Panc1 (cell line): ENCODE measurements around the gene PLEKHG4. TPM values are rescaled to one million over a fixed set of nuclear protein-coding genes. Genes with fewer than 3 reads are reported as not detected.

ENCODE experiments used
- ATAC-seq: fragments of 200-7000 bp; cut with Tn5 transposase; 2 replicates; pipeline ENCODE4 v1.9.1; 2020; ENCODE audit warnings: mild to moderate bottlenecking, moderate library complexity
- BruUV-seq: library from RNA; stranded (reverse); fragments of 400-500 nt; replicated peaks from 2 replicates; lab custom pipeline; 2021; lab: Mats Ljungman, UMichigan
- CTCF ChIA-PET: fragments of 300-600 bp; sonication (Branson Sonifier 250); formaldehyde crosslinking; loops from one replicate; lab custom pipeline; 2022; ENCODE audit warnings: antibody characterized with exemption; lab: Charles Lee
- POLR2A ChIA-PET: fragments of 300-600 bp; sonication (Branson Sonifier 250); formaldehyde crosslinking; loops from one replicate; lab custom pipeline; 2022; ENCODE audit warnings: antibody characterized with exemption; lab: Charles Lee
- DNase-seq: peaks from one replicate; pipeline ENCODE4 v3.0.0-alpha.2; 2010; ENCODE audit warnings: low read depth, low spot score
- H3K27ac ChIP-seq: 2 replicates; pipeline ENCODE4 v1.5.1; 2011; ENCODE audit warnings: mild to moderate bottlenecking, low read length, inconsistent platforms
- H3K27me3 ChIP-seq: fragments of 200-500 bp; sonication (Bioruptor generic); 2 replicates; pipeline ENCODE4 v1.6.0; 2014; ENCODE audit warnings: low read length, inconsistent platforms; ENCODE audit not compliant: control insufficient read depth, insufficient read depth
- H3K36me3 ChIP-seq: fragments of 200-500 bp; sonication (Bioruptor generic); 2 replicates; pipeline ENCODE4 v1.5.1; 2014; ENCODE audit warnings: inconsistent platforms, mild to moderate bottlenecking, low read length, moderate library complexity; ENCODE audit not compliant: control insufficient read depth, insufficient read depth
- H3K4me1 ChIP-seq: 2 replicates; pipeline ENCODE4 v1.5.1; 2011; ENCODE audit warnings: inconsistent platforms, mild to moderate bottlenecking, low read length, moderate library complexity; ENCODE audit not compliant: control insufficient read depth, insufficient read depth
- H3K4me3 ChIP-seq, 2 experiments: 2 replicates each; pipeline ENCODE4 v1.5.1; 2011 to 2012; ENCODE audit warnings: low read depth in 2 of 2, low read length in 2 of 2, mild to moderate bottlenecking in 2 of 2, inconsistent platforms in 1 of 2, moderate library complexity in 1 of 2
- H3K9me3 ChIP-seq: fragments of 200-500 bp; sonication (Bioruptor generic); 2 replicates; pipeline ENCODE4 v1.5.1; 2014; ENCODE audit warnings: low read depth, mild to moderate bottlenecking, inconsistent platforms, low read length, moderate library complexity; ENCODE audit not compliant: control insufficient read depth, insufficient read depth
- CTCF ChIP-seq: fragments of 450-650 bp; IDR thresholded peaks from 2 replicates; pipeline ENCODE4 v1.5.1; 2017; ENCODE audit warnings: mild to moderate bottlenecking
- POLR2AphosphoS5 ChIP-seq: IDR thresholded peaks from 2 replicates; pipeline ENCODE4 v1.6.1; 2012; ENCODE audit warnings: mild to moderate bottlenecking, low read depth, low read length, moderate library complexity
- REST ChIP-seq, 2 experiments: IDR thresholded peaks; 2 replicates each; pipeline ENCODE4 v1.6.1; 2011 to 2012; ENCODE audit warnings: low read depth in 2 of 2, control low read depth in 1 of 2, low read length in 1 of 2, mild to moderate bottlenecking in 1 of 2, moderate library complexity in 1 of 2; ENCODE audit not compliant: insufficient read depth in 1 of 2
- SIN3A ChIP-seq: IDR thresholded peaks from 2 replicates; pipeline ENCODE4 v1.6.1; 2012; ENCODE audit warnings: low read depth, mild to moderate bottlenecking, low read length, moderate library complexity, borderline replicate concordance; ENCODE audit not compliant: insufficient read depth
- TCF7L2 ChIP-seq: IDR thresholded peaks from 2 replicates; pipeline ENCODE4 v1.6.1; 2011; ENCODE audit warnings: mild to moderate bottlenecking, low read depth, low read length, inconsistent platforms
- in situ Hi-C: cut with HindIII; loops from 2 replicates; pipeline ENCODE4 v1.10.0; 2016; ENCODE audit warnings: low sequenced_read_pairs, low pct_unique_long_range_greater_than_20kb
- intact Hi-C: fragments of 100-400 bp; cut with micrococcal nuclease; formaldehyde crosslinking; loops from one replicate; pipeline ENCODE4 v1.10.0; 2022; ENCODE audit not compliant: unreplicated experiment
- total RNA-seq: library from RNA; stranded (reverse); gene quantifications from one replicate; pipeline ENCODE4 v1.2.1, GENCODE V29; 2021; ENCODE audit not compliant: unreplicated experiment

PLEKHG4 gene
- total RNA-seq, 1 experiment from 2014 or later: 6.7 TPM

- in situ Hi-C loops: no loop called here
- intact Hi-C loops: no loop called here
Measured at GRCh38 chr16:67336116-67336515, 56.8 kb downstream of the PLEKHG4 start.

GRCh38 chr16:67336648-67337047 is 57.3 kb downstream of the PLEKHG4 start:
- Histone ChIP-seq H3K4me3 (no peak overlapping the region), H3K27me3 (no peaks in the 10 kb centered on the region), H3K4me1 (no peaks in the 10 kb centered on the region), H3K27ac (no peak overlapping the region), H3K36me3 (no peaks in the 10 kb centered on the region), H3K9me3 (no peaks in the 10 kb centered on the region)
- no peak for ATAC-seq
- intact Hi-C loops: no loop called here
- BruUV-seq: no TSS peak
- ChIA-PET CTCF (no interaction called here), POLR2A (no interaction called here)
- in situ Hi-C loops: no loop called here
- no peak for TF ChIP-seq SIN3A
- TF ChIP-seq CTCF: no peak
- TF ChIP-seq REST (IDR thresholded peaks at IDR 0.05; ENCODE audit: insufficient read depth in 1 of 2, low read depth in 2 of 2, low read length in 1 of 2): no peak
- TF ChIP-seq POLR2AphosphoS5: no peak
- TF ChIP-seq TCF7L2: no peak
- no peak for DNase-seq

More at GRCh38 chr16:67336116-67336515, 56.8 kb downstream of the PLEKHG4 start:
- H3K27me3 ChIP-seq: no peaks in the 10 kb centered on the region
- no TSS peak for BruUV-seq
- H3K9me3 ChIP-seq: no peaks in the 10 kb centered on the region
- TF ChIP-seq REST (IDR thresholded peaks at IDR 0.05; ENCODE audit: insufficient read depth in 1 of 2, low read depth in 2 of 2, low read length in 1 of 2) (no peak), TCF7L2 (no peak), CTCF (no peak), POLR2AphosphoS5 (no peak), SIN3A (no peak)
- no peak overlapping the region for H3K4me3 ChIP-seq
- ATAC-seq (no peak), DNase-seq (no peak)
- no peaks in the 10 kb centered on the region for H3K36me3 ChIP-seq
- CTCF ChIA-PET: no interaction called here
- POLR2A ChIA-PET: no interaction called here
- H3K4me1 ChIP-seq: no peaks in the 10 kb centered on the region
- no peak overlapping the region for H3K27ac ChIP-seq

Other genes with a start within 250 kb of the PLEKHG4 start
- gene PHAF1, start 169.6 kb upstream of the PLEKHG4 start, total RNA-seq: 15.7 TPM
- gene B3GNT9, start 128.5 kb upstream of the PLEKHG4 start, total RNA-seq: 11.5 TPM
- gene TRADD, start 119.6 kb upstream of the PLEKHG4 start, total RNA-seq: 18.5 TPM
- gene FBXL8, start 119.6 kb upstream of the PLEKHG4 start, total RNA-seq: 17.8 TPM
- gene HSF4, start 114.8 kb upstream of the PLEKHG4 start, total RNA-seq: 38.6 TPM
- 27.9 TPM for gene NOL3, start 109.0 kb upstream of the PLEKHG4 start, total RNA-seq
- 13.9 TPM for gene MATCAP1, start 95.6 kb upstream of the PLEKHG4 start, total RNA-seq
- gene EXOC3L1, start 89.4 kb upstream of the PLEKHG4 start, total RNA-seq: 0.41 TPM
- 74.5 TPM for gene E2F4, start 87.4 kb upstream of the PLEKHG4 start, total RNA-seq
- 2.0 TPM for gene ELMO3, start 80.4 kb upstream of the PLEKHG4 start, total RNA-seq
- gene TMEM208, start 52.4 kb upstream of the PLEKHG4 start, total RNA-seq: 25.6 TPM
- gene FHOD1, start 32.1 kb upstream of the PLEKHG4 start, total RNA-seq: 9.3 TPM
- 1.7 TPM for gene SLC9A5, start 30.6 kb upstream of the PLEKHG4 start, total RNA-seq
- 0.62 TPM for gene KCTD19, start 47.2 kb downstream of the PLEKHG4 start, total RNA-seq
- gene LRRC36, start 47.3 kb downstream of the PLEKHG4 start, total RNA-seq: 0.54 TPM
- gene TPPP3, start 114.0 kb downstream of the PLEKHG4 start, total RNA-seq: 0.95 TPM
- 7.8 TPM for gene ZDHHC1, start 136.9 kb downstream of the PLEKHG4 start, total RNA-seq
- 0.77 TPM for gene HSD11B2, start 151.6 kb downstream of the PLEKHG4 start, total RNA-seq
- 70.8 TPM for gene ATP6V0D1, start 201.6 kb downstream of the PLEKHG4 start, total RNA-seq
- gene AGRP, start 204.0 kb downstream of the PLEKHG4 start, total RNA-seq: not detected
- gene RIPOR1, start 249.3 kb downstream of the PLEKHG4 start, total RNA-seq: 82.2 TPM